ENCODE data around the gene FBXO48.
"Not testable (repeated sequence)": the region's sequence is repeated elsewhere in the genome, so short reads cannot be mapped to it uniquely, and the experiment has no call there.

FBXO48 gene

GRCh38 chr2:68469935-68470334 lies 2.8 kb upstream of the FBXO48 start:
- no peak for DNase-seq

GRCh38 chr2:68468801-68469200 lies 1.7 kb upstream of the FBXO48 start:
- DNase-seq, result no peak

GRCh38 chr2:68466778-68467076 lies 367 bp downstream of the FBXO48 start:
- no peak for DNase-seq

GRCh38 chr2:68466361-68466777 lies 725 bp downstream of the FBXO48 start:
- DNase-seq, result no peak

GRCh38 chr2:68465081-68465916 lies 1.8 kb downstream of the FBXO48 start:
- DNase-seq, result no peak

- no peak for DNase-seq
Observed at GRCh38 chr2:68464651-68465050, 2.4 kb downstream of the FBXO48 start.

- DNase-seq, result peak; percentile 86
Observed at GRCh38 chr2:68463287-68463877, 3.7 kb downstream of the FBXO48 start.

- DNase-seq, result no peak
Observed at GRCh38 chr2:68458981-68459380, 8.1 kb downstream of the FBXO48 start.

GRCh38 chr2:68456198-68456597 lies 10.9 kb downstream of the FBXO48 start:
- DNase-seq, result no peak

GRCh38 chr2:68454719-68455118 lies 12.4 kb downstream of the FBXO48 start:
- no peak for DNase-seq

GRCh38 chr2:68453761-68454360 lies 13.2 kb downstream of the FBXO48 start:
- DNase-seq, result no peak

GRCh38 chr2:68452158-68452900 lies 14.8 kb downstream of the FBXO48 start:
- DNase-seq, result peak; percentile 43

- peak; percentile 67 for DNase-seq
Observed at GRCh38 chr2:68448671-68449653, 18.1 kb downstream of the FBXO48 start.

- DNase-seq, result no peak
Observed at GRCh38 chr2:68447118-68447517, 20.0 kb downstream of the FBXO48 start.

- DNase-seq, result not testable (repeated sequence)
Observed at GRCh38 chr2:68446425-68446824, 20.7 kb downstream of the FBXO48 start.

GRCh38 chr2:68441994-68442322 lies 25.1 kb downstream of the FBXO48 start:
- no peak for DNase-seq

- peak; percentile 93 for DNase-seq
Observed at GRCh38 chr2:68441179-68441993, 25.7 kb downstream of the FBXO48 start.

GRCh38 chr2:68438455-68439303 lies 28.4 kb downstream of the FBXO48 start:
- no peak for DNase-seq

GRCh38 chr2:68436270-68436669 lies 30.8 kb downstream of the FBXO48 start:
- peak; percentile 4 for DNase-seq

- no peak for DNase-seq
Observed at GRCh38 chr2:68435615-68436014, 31.5 kb downstream of the FBXO48 start.

- no peak for DNase-seq
Observed at GRCh38 chr2:68434981-68435380, 32.1 kb downstream of the FBXO48 start.

All from eye (tissue), 1 donor.